Mesodermal cell (in vitro differentiated cells): ENCODE results near the gene LRRC23.
A peak's percentile ranks its signal among the peaks of the same experiment; 100 is the strongest.

ENCODE experiments used
- H3K27ac ChIP-seq: 2 replicates; pipeline ENCODE4 v1.7.0; 2013; ENCODE audit warnings: mild to moderate bottlenecking, low read depth, low read length, moderate library complexity; ENCODE audit not compliant: severe bottlenecking
- H3K36me3 ChIP-seq: 2 replicates; pipeline ENCODE4 v1.7.1; 2013; ENCODE audit warnings: mild to moderate bottlenecking, low read length, moderate library complexity; ENCODE audit not compliant: control insufficient read depth, insufficient read depth
- H3K4me1 ChIP-seq: one replicate; pipeline ENCODE4 v1.7.1; 2013; ENCODE audit warnings: mild to moderate bottlenecking, low read length; ENCODE audit not compliant: insufficient read depth, control insufficient read depth, poor library complexity, severe bottlenecking
- H3K4me3 ChIP-seq: 2 replicates; pipeline ENCODE4 v1.7.0; 2013; ENCODE audit warnings: low read length, control low read depth, mild to moderate bottlenecking; ENCODE audit not compliant: insufficient read depth, poor library complexity, severe bottlenecking; ENCODE audit errors: extremely low read depth
- H3K9me3 ChIP-seq: 2 replicates; pipeline ENCODE4 v1.7.1; 2013; ENCODE audit warnings: mild to moderate bottlenecking, low read length, moderate library complexity; ENCODE audit not compliant: control insufficient read depth
- WGBS, 2 experiments: methylation state at CpG; one replicate each; pipeline ENCODE4 v1.1.5; 2013; ENCODE audit warnings: missing lambda C conversion rate in 2 of 2; ENCODE audit not compliant: insufficient coverage in 2 of 2; 5-methylcytosine and 5-hydroxymethylcytosine counted together

Gene LRRC23

GRCh38 chr12:6948873-6949594, 44.4 kb downstream of the LRRC23 start:
- Histone ChIP-seq H3K4me3 (no peak overlapping the region), H3K4me1 (peaks cover 55% of the 10 kb centered on the region), H3K36me3 (no peaks in the 10 kb centered on the region), H3K9me3 (no peaks in the 10 kb centered on the region), H3K27ac (no peak overlapping the region)
- 92 to 93% methylated on average over 9 to 10 of the region's 15 CpGs for WGBS, 2 experiments

GRCh38 chr12:6950401-6950801, 45.8 kb downstream of the LRRC23 start:
- 87 to 100% methylated on average over 1 of the region's 1 CpG for WGBS, 2 experiments
- Histone ChIP-seq H3K27ac (no peak overlapping the region), H3K4me1 (peaks cover 50% of the 10 kb centered on the region), H3K4me3 (no peak overlapping the region), H3K9me3 (no peaks in the 10 kb centered on the region), H3K36me3 (no peaks in the 10 kb centered on the region)

- 88 to 94% methylated on average over 22 to 25 of the region's 25 CpGs for WGBS, 2 experiments
- H3K36me3 ChIP-seq: no peaks in the 10 kb centered on the region
- no peaks in the 10 kb centered on the region for H3K9me3 ChIP-seq
- peaks cover 44% of the 10 kb centered on the region for H3K4me1 ChIP-seq
- H3K4me3 ChIP-seq: no peak within 1 kb of the TSS
- H3K27ac ChIP-seq: no peak within 1 kb of the TSS
Measured at GRCh38 chr12:6950811-6951540, 46.4 kb downstream of the LRRC23 start, which contains the start of gene PTPN6. TSS of gene PTPN6 (plus strand) at chr12:6951356. CDS start at chr12:6951513, 157 bp downstream.

GRCh38 chr12:6951551-6952120, 47.0 kb downstream of the LRRC23 start:
- 96% methylated on average over 18 to 19 of the region's 20 CpGs for WGBS, 2 experiments
- Histone ChIP-seq H3K4me3 (no peak overlapping the region), H3K4me1 (peaks cover 38% of the 10 kb centered on the region), H3K27ac (no peak overlapping the region), H3K9me3 (no peaks in the 10 kb centered on the region), H3K36me3 (no peaks in the 10 kb centered on the region)

- H3K4me3 ChIP-seq: no peak overlapping the region
Measured at GRCh38 chr12:6952121-6952862, 47.7 kb downstream of the LRRC23 start.

GRCh38 chr12:6952863-6953441, 48.3 kb downstream of the LRRC23 start:
- Histone ChIP-seq H3K27ac (peak overlapping the region; percentile 53), H3K36me3 (no peaks in the 10 kb centered on the region), H3K9me3 (no peaks in the 10 kb centered on the region), H3K4me3 (no peak overlapping the region), H3K4me1 (peaks cover 36% of the 10 kb centered on the region)
- WGBS, 2 experiments: 93 to 97% methylated on average over 11 to 13 of the region's 15 CpGs

More at GRCh38 chr12:6952121-6952862, 47.7 kb downstream of the LRRC23 start:
- Histone ChIP-seq H3K4me1 (peaks cover 36% of the 10 kb centered on the region), H3K27ac (peak overlapping the region; percentile 53), H3K9me3 (no peaks in the 10 kb centered on the region), H3K36me3 (no peaks in the 10 kb centered on the region)
- 93 to 96% methylated on average over 18 to 20 of the region's 22 CpGs for WGBS, 2 experiments

- peak overlapping the region; percentile 53 for H3K27ac ChIP-seq
- H3K9me3 ChIP-seq: no peaks in the 10 kb centered on the region
- H3K4me1 ChIP-seq: peaks cover 42% of the 10 kb centered on the region
- WGBS, 2 experiments: 80 to 88% methylated on average over 13 to 16 of the region's 24 CpGs
- no peaks in the 10 kb centered on the region for H3K36me3 ChIP-seq
- H3K4me3 ChIP-seq: no peak overlapping the region
Measured at GRCh38 chr12:6953442-6954315, 49.1 kb downstream of the LRRC23 start.

GRCh38 chr12:6954316-6955107, 49.9 kb downstream of the LRRC23 start:
- H3K4me1 ChIP-seq: peaks cover 50% of the 10 kb centered on the region
- WGBS, 2 experiments: 90 to 96% methylated on average over 17 to 21 of the region's 21 CpGs
- H3K27ac ChIP-seq: no peak overlapping the region

More at GRCh38 chr12:6954316-6955107, 49.9 kb downstream of the LRRC23 start:
- H3K36me3 ChIP-seq: no peaks in the 10 kb centered on the region
- H3K9me3 ChIP-seq: no peaks in the 10 kb centered on the region
- no peak overlapping the region for H3K4me3 ChIP-seq
